ENCODE measurements around the gene ALPG.

Gene ALPG

GRCh38 chr2:232415736-232416520 lies 9.3 kb downstream of the ALPG start:
- Histone ChIP-seq H3K4me1 (ENCODE audit: control insufficient read depth in 1 of 2, insufficient read depth in 2 of 2, low read length in 2 of 2) (peaks cover 0 to 28% of the 10 kb centered on the region in 2 donors), H3K36me3 (ENCODE audit: control insufficient read depth in 1 of 2, insufficient read depth in 2 of 2, low read length in 2 of 2) (no peaks in the 10 kb centered on the region), H3K27me3 (ENCODE audit: low read depth, low read length) (peaks cover 35% of the 10 kb centered on the region), H3K9me3 (ENCODE audit: control insufficient read depth in 1 of 2, low read length in 2 of 2) (no peaks in the 10 kb centered on the region), H3K4me3 (ENCODE audit: low read depth in 1 of 2, low read length in 2 of 2) (no peak overlapping the region), H3K27ac (ENCODE audit: low read length) (no peak overlapping the region)

DNA sequence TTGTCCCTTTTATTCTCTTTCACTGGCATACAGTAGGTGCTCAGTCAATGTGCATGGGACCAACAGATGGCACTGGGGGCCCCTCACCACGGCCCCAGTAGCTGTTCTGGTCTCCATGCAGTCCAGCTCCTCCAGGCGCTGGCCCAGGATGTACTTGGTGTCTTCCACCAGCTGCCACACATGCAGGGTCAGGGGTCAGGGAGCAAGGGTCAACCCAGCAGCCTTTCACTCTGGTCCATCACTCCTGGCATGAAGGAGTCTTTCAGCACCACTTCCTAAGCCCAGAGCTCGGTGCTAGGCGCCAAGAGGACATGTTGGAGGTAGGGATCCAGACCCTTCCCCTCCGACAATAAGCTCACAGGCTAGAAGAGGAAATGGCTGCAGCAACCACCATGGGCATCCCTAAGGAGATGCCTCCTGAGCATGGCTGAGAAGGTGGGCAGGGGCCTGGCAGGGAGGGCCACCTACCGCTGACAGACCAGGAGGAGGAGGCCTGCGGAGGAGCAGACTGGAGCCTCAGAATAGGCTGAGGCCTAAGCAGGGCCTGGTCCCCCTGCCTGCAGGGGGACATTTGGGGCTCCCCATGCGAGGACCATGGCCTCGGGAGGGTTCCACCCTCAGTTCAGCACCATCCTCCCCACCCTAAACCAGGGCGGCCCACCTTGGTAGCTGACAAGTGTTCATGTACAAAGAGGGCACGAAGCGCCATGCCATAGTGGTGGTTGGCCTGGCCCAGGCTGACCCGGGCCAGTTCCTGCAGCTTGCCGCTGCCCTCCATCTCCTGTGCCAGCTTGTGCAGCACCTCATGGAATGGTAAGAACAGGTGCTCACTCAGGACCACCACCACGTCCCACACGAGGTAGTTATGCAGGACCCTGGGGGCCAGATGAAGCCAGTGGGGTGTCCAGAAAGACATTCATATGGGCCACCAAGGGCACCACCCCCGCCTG lies 10.2 kb downstream of the ALPG start:
- Histone ChIP-seq H3K27ac (ENCODE audit: low read length) (no peak overlapping the region), H3K4me1 (ENCODE audit: control insufficient read depth in 1 of 2, insufficient read depth in 2 of 2, low read length in 2 of 2) (peaks cover 0 to 29% of the 10 kb centered on the region in 2 donors), H3K36me3 (ENCODE audit: control insufficient read depth in 1 of 2, insufficient read depth in 2 of 2, low read length in 2 of 2) (no peaks in the 10 kb centered on the region), H3K27me3 (ENCODE audit: low read depth, low read length) (peaks cover 44% of the 10 kb centered on the region), H3K4me3 (ENCODE audit: low read depth in 1 of 2, low read length in 2 of 2) (no peak overlapping the region), H3K9me3 (ENCODE audit: control insufficient read depth in 1 of 2, low read length in 2 of 2) (peaks cover 0 to under 1% of the 10 kb centered on the region in 2 donors)

GRCh38 chr2:232417489-232417888 lies 10.8 kb downstream of the ALPG start:
- peaks cover 0 to 7% of the 10 kb centered on the region in 2 donors for H3K9me3 ChIP-seq (ENCODE audit: control insufficient read depth in 1 of 2, low read length in 2 of 2)
- no peaks in the 10 kb centered on the region for H3K36me3 ChIP-seq (ENCODE audit: control insufficient read depth in 1 of 2, insufficient read depth in 2 of 2, low read length in 2 of 2)
- no peak overlapping the region for H3K27ac ChIP-seq (ENCODE audit: low read length)
- H3K27me3 ChIP-seq (ENCODE audit: low read depth, low read length) = peaks cover 49% of the 10 kb centered on the region
- no peak overlapping the region for H3K4me3 ChIP-seq (ENCODE audit: low read depth in 1 of 2, low read length in 2 of 2)
- H3K4me1 ChIP-seq (ENCODE audit: control insufficient read depth in 1 of 2, insufficient read depth in 2 of 2, low read length in 2 of 2) = peaks cover 0 to 29% of the 10 kb centered on the region in 2 donors

DNA sequence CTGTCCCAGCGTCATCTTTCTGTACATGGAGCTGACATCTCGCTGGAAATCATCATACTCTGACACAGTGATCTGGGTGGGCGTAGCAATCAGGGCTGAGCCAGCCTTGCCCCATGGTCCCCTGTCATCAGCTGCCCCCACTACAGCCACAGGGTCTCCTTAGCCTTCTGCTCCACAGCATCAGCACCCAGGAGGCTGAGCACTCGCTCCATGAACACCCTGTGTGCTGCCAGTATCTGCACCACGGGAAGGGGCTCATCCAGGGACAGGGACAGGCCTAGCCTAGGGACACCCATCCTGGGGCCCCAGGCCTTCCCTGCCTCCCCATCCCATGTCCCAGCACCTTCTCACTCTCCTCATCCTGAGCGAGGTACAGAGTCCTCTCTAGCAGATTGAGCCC lies 11.4 kb downstream of the ALPG start:
- Histone ChIP-seq H3K9me3 (ENCODE audit: control insufficient read depth in 1 of 2, low read length in 2 of 2) (peaks cover 0 to 12% of the 10 kb centered on the region in 2 donors), H3K4me3 (ENCODE audit: low read depth in 1 of 2, low read length in 2 of 2) (no peak overlapping the region), H3K36me3 (ENCODE audit: control insufficient read depth in 1 of 2, insufficient read depth in 2 of 2, low read length in 2 of 2) (no peaks in the 10 kb centered on the region), H3K27ac (ENCODE audit: low read length) (no peak overlapping the region), H3K4me1 (ENCODE audit: control insufficient read depth in 1 of 2, insufficient read depth in 2 of 2, low read length in 2 of 2) (peaks cover 0 to 29% of the 10 kb centered on the region in 2 donors), H3K27me3 (ENCODE audit: low read depth, low read length) (peaks cover 49% of the 10 kb centered on the region)

GRCh38 chr2:232418466-232419244 lies 12.0 kb downstream of the ALPG start:
- H3K4me3 ChIP-seq (ENCODE audit: low read depth in 1 of 2, low read length in 2 of 2) = peak overlapping the region in 1 of 2 donors; percentile 52
- no peaks in the 10 kb centered on the region for H3K36me3 ChIP-seq (ENCODE audit: control insufficient read depth in 1 of 2, insufficient read depth in 2 of 2, low read length in 2 of 2)
- no peak overlapping the region for H3K27ac ChIP-seq (ENCODE audit: low read length)
- H3K4me1 ChIP-seq (ENCODE audit: control insufficient read depth in 1 of 2, insufficient read depth in 2 of 2, low read length in 2 of 2) = peaks cover 0 to 29% of the 10 kb centered on the region in 2 donors
- H3K9me3 ChIP-seq (ENCODE audit: control insufficient read depth in 1 of 2, low read length in 2 of 2) = peaks cover 0 to 12% of the 10 kb centered on the region in 2 donors
- H3K27me3 ChIP-seq (ENCODE audit: low read depth, low read length) = peaks cover 49% of the 10 kb centered on the region

GRCh38 chr2:232419245-232420072 lies 12.8 kb downstream of the ALPG start:
- Histone ChIP-seq H3K27me3 (ENCODE audit: low read depth, low read length) (peaks cover 49% of the 10 kb centered on the region), H3K27ac (ENCODE audit: low read length) (no peak overlapping the region), H3K4me3 (ENCODE audit: low read depth in 1 of 2, low read length in 2 of 2) (peak overlapping the region in 1 of 2 donors; percentile 52), H3K36me3 (ENCODE audit: control insufficient read depth in 1 of 2, insufficient read depth in 2 of 2, low read length in 2 of 2) (no peaks in the 10 kb centered on the region), H3K4me1 (ENCODE audit: control insufficient read depth in 1 of 2, insufficient read depth in 2 of 2, low read length in 2 of 2) (peaks cover 0 to 29% of the 10 kb centered on the region in 2 donors), H3K9me3 (ENCODE audit: control insufficient read depth in 1 of 2, low read length in 2 of 2) (peaks cover 0 to 12% of the 10 kb centered on the region in 2 donors)

GRCh38 chr2:232420073-232420454 lies 13.4 kb downstream of the ALPG start:
- H3K4me1 ChIP-seq (ENCODE audit: control insufficient read depth in 1 of 2, insufficient read depth in 2 of 2, low read length in 2 of 2) = peaks cover 0 to 29% of the 10 kb centered on the region in 2 donors
- H3K27ac ChIP-seq (ENCODE audit: low read length) = no peak overlapping the region
- H3K4me3 ChIP-seq (ENCODE audit: low read depth in 1 of 2, low read length in 2 of 2) = no peak overlapping the region
- peaks cover 0 to 12% of the 10 kb centered on the region in 2 donors for H3K9me3 ChIP-seq (ENCODE audit: control insufficient read depth in 1 of 2, low read length in 2 of 2)
- H3K36me3 ChIP-seq (ENCODE audit: control insufficient read depth in 1 of 2, insufficient read depth in 2 of 2, low read length in 2 of 2) = no peaks in the 10 kb centered on the region
- peaks cover 48% of the 10 kb centered on the region for H3K27me3 ChIP-seq (ENCODE audit: low read depth, low read length)

DNA sequence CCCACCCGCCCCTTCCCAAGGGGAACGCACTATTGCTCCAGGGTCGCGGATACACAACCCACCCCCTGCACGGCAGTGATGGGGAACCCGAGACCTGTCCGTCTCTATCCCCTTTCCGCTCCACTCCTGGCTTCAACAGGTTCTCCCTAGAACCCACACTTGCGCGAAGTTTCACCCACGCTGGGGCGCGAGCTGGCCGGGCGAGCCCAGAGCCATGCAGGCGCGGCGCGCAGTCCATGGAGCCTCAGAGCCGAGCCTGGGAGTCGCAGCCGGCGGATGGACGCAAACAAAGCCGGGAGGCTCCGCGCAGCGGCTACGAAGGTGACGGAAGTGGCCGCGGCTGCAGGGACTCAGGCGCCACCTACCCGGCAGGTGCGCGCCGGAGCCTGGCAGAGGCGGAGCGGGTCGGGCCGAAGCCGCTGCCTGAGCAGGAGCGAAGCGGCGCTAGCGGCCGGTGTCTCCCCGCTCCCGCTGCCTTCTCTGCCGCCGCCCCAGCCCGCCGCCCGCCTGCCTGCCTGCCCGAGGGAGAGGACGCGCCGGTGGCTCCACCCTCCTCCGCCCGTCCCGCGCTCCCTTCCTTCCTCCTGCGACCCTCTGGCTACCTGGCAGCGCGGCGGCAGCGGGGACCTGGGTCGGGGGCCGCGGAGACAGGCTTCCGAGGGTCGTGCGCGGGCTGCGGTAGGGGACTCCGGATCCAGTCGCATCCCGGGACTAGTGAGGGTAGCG lies 14.0 kb downstream of the ALPG start:
- H3K4me3 ChIP-seq (ENCODE audit: low read depth in 1 of 2, low read length in 2 of 2) = peak overlapping the region in 1 of 2 donors; percentile 34
- H3K27ac ChIP-seq (ENCODE audit: low read length) = no peak overlapping the region
- H3K27me3 ChIP-seq (ENCODE audit: low read depth, low read length) = peaks cover 43% of the 10 kb centered on the region
- H3K9me3 ChIP-seq (ENCODE audit: control insufficient read depth in 1 of 2, low read length in 2 of 2) = peaks cover 0 to 12% of the 10 kb centered on the region in 2 donors
- H3K4me1 ChIP-seq (ENCODE audit: control insufficient read depth in 1 of 2, insufficient read depth in 2 of 2, low read length in 2 of 2) = peaks cover 0 to 29% of the 10 kb centered on the region in 2 donors
- no peaks in the 10 kb centered on the region for H3K36me3 ChIP-seq (ENCODE audit: control insufficient read depth in 1 of 2, insufficient read depth in 2 of 2, low read length in 2 of 2)

DNA sequence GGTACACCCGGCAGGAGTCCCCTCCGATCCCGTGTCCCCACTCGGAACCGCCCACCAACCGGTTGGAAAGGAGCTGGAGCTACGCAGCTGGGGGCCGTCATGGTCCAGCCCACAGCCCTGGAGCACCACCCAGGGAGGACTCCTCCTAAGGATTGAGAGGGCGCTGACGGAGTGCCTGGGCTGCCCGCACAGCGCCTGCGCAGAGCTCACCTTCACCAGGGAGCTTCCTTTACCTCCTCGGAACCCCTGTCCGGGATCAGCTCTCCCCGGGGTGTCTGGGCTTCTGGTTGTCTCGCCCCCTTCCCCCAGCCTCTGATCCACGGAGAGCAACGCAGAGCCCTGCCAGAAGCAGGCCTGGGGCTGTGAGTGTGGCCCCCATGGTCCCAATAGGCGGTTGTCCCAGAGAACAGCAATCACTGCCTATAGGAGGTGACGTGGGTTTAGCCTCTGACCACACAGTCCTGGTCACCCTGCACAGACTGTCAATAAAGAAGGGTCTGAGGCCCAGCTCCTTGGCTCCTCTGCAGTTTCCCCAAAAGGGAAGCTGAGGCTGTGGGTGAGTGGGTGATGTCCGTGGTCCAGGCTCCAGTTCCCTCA lies 14.6 kb downstream of the ALPG start:
- Histone ChIP-seq H3K4me1 (ENCODE audit: control insufficient read depth in 1 of 2, insufficient read depth in 2 of 2, low read length in 2 of 2) (peaks cover 0 to 29% of the 10 kb centered on the region in 2 donors), H3K27me3 (ENCODE audit: low read depth, low read length) (peaks cover 41% of the 10 kb centered on the region), H3K27ac (ENCODE audit: low read length) (no peak overlapping the region), H3K4me3 (ENCODE audit: low read depth in 1 of 2, low read length in 2 of 2) (peak overlapping the region in 1 of 2 donors; percentile 34), H3K36me3 (ENCODE audit: control insufficient read depth in 1 of 2, insufficient read depth in 2 of 2, low read length in 2 of 2) (no peaks in the 10 kb centered on the region), H3K9me3 (ENCODE audit: control insufficient read depth in 1 of 2, low read length in 2 of 2) (peaks cover 0 to 12% of the 10 kb centered on the region in 2 donors)

All from muscle layer of duodenum (tissue), 2 donors.